ENCODE measurements around the gene ZNF335. TPM values are rescaled to one million over a fixed set of nuclear protein-coding genes. Genes with fewer than 3 reads are reported as not detected.

Gene ZNF335
- total and polyA plus RNA-seq, 8 donors, result 7.4 to 27.4 (median 8.8) TPM

- Histone ChIP-seq H3K4me3 (no peak overlapping the region), H3K27ac (no peak overlapping the region), H3K27me3 (no peaks in the 10 kb centered on the region), H3K36me3 (no peaks in the 10 kb centered on the region), H3K9me3 (no peaks in the 10 kb centered on the region), H3K4me1 (no peaks in the 10 kb centered on the region)
- intact Hi-C loops (cut with DNase I), result no loop called here
- no peak for DNase-seq
- no peak for TF ChIP-seq CTCF (IDR thresholded peaks at IDR 0.05)
- WGBS, 2 donors, result 78 to 90% methylated on average over 6 of the region's 6 CpGs
- no peak for FAIRE-seq
- ATAC-seq, result no peak
Observed at GRCh38 chr20:45981261-45981660, 9.3 kb upstream of the ZNF335 start.

- Histone ChIP-seq H3K9me3 (no peaks in the 10 kb centered on the region), H3K4me3 (no peak overlapping the region), H3K4me1 (peaks cover 0 to 5% (median 0%) of the 10 kb centered on the region in 3 donors), H3K27me3 (no peaks in the 10 kb centered on the region), H3K36me3 (no peaks in the 10 kb centered on the region), H3K27ac (no peak overlapping the region)
- ATAC-seq, result no peak
- no peak for TF ChIP-seq CTCF (IDR thresholded peaks at IDR 0.05)
- DNase-seq, result no peak
- 64 to 74% methylated on average over 6 of the region's 6 CpGs for WGBS, 2 donors
- intact Hi-C loops (cut with DNase I), result no loop called here
- FAIRE-seq, result no peak
Observed at GRCh38 chr20:45976086-45976485, 4.1 kb upstream of the ZNF335 start.

GRCh38 chr20:45975686-45976085, 3.7 kb upstream of the ZNF335 start:
- ATAC-seq, result no peak
- Histone ChIP-seq H3K4me3 (no peak overlapping the region), H3K9me3 (no peaks in the 10 kb centered on the region), H3K27ac (no peak overlapping the region), H3K4me1 (peaks cover 0 to 8% (median under 1%) of the 10 kb centered on the region in 3 donors), H3K36me3 (no peaks in the 10 kb centered on the region), H3K27me3 (no peaks in the 10 kb centered on the region)
- no peak for DNase-seq
- no peak for TF ChIP-seq CTCF (IDR thresholded peaks at IDR 0.05)
- 72 to 76% methylated on average over 11 of the region's 11 CpGs for WGBS, 2 donors
- no peak for FAIRE-seq
- intact Hi-C loops (cut with DNase I), result no loop called here

- intact Hi-C loops (cut with DNase I), result no loop called here
- no peak for TF ChIP-seq CTCF (IDR thresholded peaks at IDR 0.05)
- Histone ChIP-seq H3K4me3 (no peak overlapping the region), H3K27ac (no peak overlapping the region), H3K9me3 (no peaks in the 10 kb centered on the region), H3K4me1 (peaks cover 0 to 15% (median 7%) of the 10 kb centered on the region in 3 donors), H3K27me3 (no peaks in the 10 kb centered on the region), H3K36me3 (no peaks in the 10 kb centered on the region)
- ATAC-seq, result no peak
- no peak for DNase-seq
- FAIRE-seq, result no peak
- WGBS, 2 donors, result 73 to 76% methylated on average over 7 of the region's 7 CpGs
Observed at GRCh38 chr20:45974896-45975565, 3.0 kb upstream of the ZNF335 start.

GRCh38 chr20:45972500-45973183, 639 bp upstream of the ZNF335 start:
- intact Hi-C loops (cut with DNase I), result no loop called here
- TF ChIP-seq CTCF (IDR thresholded peaks at IDR 0.05), result no peak
- H3K27ac ChIP-seq, result peak overlapping the region; percentile 99 to 100 (median 99)
- no peaks in the 10 kb centered on the region for H3K27me3 ChIP-seq
- WGBS, 2 donors, result 43% methylated on average over 29 of the region's 29 CpGs
- ATAC-seq, result no peak
- no peak for DNase-seq
- peaks cover 0 to 4% (median 0%) of the 10 kb centered on the region in 3 donors for H3K36me3 ChIP-seq
- H3K4me1 ChIP-seq, result peaks cover 0 to 20% (median 8%) of the 10 kb centered on the region in 3 donors
- peak overlapping the region in 2 of 4 donors; percentile 71 to 77 for H3K4me3 ChIP-seq
- FAIRE-seq, result peak; percentile 92
- H3K9me3 ChIP-seq, result no peaks in the 10 kb centered on the region

Measured in pancreas (tissue), 10 donors.